Activated T-cell treated with anti-CD3 and anti-CD28 coated beads for 48 hours (primary cell): ENCODE measurements around the gene CDX4.
"Not testable (repeated sequence)": the region's sequence is repeated elsewhere in the genome, so short reads cannot be mapped to it uniquely, and the experiment has no call there.

Experiments used
- DNase-seq: peaks from one replicate; pipeline ENCODE4 v3.0.0-alpha.2; 2020; ENCODE audit warnings: low read depth

The CDX4 gene, protein sequence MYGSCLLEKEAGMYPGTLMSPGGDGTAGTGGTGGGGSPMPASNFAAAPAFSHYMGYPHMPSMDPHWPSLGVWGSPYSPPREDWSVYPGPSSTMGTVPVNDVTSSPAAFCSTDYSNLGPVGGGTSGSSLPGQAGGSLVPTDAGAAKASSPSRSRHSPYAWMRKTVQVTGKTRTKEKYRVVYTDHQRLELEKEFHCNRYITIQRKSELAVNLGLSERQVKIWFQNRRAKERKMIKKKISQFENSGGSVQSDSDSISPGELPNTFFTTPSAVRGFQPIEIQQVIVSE

DNA sequence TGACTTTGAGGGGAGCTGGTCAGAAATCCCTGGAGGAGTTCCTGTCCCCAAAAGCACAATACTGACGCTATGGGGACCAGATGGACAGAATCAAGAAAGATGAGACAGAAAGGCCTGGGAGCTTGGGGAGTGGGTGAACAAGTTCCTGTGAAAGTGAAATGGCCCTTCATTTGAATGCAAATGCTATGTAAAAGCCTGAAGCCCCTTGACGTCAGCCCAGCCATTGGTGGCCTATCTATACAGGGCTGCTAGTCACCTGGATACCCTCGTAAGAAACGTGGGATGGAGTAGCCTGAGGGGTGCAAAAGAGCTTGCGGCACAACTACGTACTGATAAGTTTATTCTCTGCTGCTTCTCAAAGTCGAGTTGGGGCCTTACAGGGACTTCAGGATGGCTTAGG is at the start of gene CDX4:
Gene CDX4, plus strand, starts transcription at position 223 of the 400 bp plus-strand sequence. CDS start 201 bp downstream, outside the sequence.
- DNase-seq: no peak

DNA sequence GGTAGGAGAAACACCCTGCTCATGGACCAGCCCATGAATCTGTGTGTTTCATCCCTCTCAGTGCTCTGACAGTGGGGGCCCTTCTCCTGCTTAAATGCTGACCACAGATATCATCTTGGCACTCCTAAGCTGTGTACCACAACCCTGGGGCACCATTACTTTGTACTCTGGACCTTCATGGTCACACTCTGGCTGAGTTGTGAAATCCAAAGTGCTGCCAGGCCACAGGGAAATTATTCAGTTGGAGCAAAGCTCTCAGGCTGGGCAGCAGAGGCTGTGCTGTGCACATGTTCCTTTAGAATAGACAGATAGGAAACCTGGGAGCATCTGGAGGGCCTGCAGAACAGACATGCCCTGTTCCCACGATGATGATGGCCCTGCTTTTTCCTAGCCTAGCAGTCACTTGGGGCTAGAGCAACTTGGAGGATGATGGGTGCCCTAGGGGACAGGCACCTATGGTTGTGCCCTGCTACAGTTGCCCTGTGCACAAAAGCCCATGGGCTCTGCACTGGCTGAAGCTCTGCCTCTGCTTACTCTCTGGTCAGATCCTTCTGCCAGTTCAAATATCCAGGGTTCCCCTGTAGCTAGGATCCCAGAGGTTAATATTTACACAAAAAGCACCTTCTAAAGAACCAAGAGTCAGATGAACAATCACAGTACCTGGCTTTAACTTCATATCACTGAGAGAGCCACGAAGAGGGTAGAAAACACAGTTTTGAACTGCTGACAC is 48.5 kb upstream of the CDX4 start:
- DNase-seq: no peak

DNA sequence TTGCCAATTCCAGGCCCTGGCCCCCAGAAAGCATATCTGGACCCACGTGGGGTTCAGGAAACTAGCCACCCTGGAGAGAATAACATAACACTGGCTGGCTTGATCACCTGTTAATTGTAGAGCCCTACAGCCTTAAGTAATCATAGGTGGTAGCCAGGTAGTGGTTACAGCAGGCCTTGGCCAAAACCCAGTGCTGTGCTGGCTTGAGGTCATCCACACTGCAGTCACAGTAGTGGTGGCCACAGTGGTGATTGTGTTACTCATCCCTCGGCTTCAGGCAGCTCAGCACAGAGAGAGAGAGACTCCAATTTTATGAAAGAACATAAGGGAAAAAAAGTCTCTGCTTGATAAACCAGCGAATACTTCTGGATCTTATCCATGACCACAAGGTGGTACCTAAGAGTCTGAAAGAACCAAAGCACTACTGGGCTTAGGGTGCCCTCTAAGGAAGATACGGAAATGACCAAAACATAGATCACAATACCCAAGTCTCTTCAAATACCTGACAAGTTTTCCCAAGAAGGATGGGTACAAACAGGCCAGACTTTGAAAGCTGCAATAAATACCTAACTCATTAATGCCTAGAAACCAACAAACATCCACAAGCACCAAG is 46.6 kb upstream of the CDX4 start:
- no peak for DNase-seq

DNA sequence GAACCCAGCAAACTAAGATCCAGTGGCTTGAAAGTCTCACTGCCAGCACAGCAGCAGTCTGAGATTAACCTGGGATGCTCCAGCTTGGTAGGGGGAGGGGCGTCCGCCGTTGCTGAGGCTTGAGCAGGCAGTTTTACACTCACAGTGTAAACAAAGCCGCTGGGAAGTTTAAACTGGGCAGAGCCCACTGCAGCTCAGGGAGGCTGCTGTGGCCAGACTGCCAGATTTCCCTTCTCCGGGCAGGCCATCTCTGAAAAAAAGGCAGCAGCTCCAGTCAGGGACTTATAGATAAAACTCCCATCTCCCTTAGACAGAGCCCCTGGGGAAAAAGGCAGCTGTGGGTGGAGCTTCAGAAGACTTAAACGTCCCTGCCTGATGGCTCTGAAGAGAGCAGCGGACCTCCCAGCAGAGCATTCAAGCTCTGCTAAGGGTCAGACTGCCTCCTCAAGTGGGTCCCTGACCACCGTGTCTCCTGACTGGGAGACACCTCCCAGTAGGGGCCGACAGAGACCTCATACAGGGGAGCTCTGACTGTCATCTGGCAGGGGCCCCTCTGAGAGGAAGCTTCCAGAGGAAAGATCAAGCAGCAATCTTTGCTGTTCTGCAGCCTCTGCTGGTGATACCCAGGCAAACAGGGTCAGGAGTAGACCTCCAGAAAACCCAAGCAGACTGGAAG is 45.1 kb upstream of the CDX4 start:
- DNase-seq: no peak

DNA sequence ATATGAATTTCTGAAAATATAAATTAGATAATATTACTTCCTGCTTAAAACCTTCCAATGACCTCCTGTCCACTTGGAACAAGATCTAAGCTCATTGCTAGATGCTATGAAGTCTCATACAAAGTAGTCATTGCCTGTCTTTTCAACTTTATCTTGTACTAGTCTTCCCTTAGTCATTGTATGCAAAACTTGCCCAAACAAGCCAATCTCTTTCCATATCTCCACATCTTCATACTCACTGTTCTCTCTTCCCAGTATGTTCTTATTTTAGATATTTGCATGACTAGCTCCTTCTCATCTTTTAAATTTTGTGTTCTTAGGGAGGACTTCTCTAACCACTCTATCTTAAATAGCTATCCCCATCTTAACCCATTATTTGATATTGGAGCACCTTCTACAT is 33.9 kb upstream of the CDX4 start:
- DNase-seq: no peak

DNA sequence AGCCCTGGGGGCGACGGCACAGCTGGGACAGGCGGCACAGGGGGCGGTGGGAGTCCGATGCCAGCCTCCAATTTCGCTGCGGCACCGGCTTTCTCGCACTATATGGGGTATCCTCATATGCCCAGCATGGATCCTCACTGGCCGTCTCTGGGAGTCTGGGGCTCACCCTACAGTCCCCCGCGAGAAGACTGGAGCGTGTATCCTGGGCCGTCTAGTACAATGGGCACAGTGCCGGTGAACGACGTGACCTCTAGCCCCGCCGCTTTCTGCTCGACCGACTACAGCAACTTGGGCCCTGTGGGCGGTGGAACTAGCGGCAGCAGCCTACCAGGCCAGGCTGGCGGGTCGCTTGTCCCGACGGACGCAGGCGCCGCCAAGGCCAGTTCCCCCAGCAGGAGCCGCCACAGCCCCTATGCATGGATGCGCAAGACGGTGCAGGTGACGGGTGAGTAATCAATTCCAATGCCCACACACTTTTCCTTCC is 500 bp downstream of the CDX4 start:
- no peak for DNase-seq

DNA sequence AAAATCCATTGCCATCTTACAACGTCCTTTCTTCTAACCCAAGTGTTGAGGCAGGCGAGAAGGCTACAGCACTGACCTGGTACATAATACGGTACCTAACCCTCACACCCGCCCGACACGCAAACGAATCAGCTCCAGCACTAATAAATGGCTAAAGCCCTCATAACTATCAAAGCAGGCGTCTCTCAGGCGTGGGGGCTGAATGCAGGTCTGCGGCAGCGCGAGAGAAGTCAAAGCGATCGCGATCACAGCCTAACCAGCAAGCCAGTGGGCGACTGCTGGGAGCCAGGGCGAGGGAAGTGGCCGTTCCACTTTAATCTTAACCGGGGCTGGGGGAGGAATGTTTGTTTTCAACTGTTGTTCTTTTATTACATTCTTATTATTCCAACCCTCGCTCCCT is 1.5 kb downstream of the CDX4 start:
- no peak for DNase-seq

DNA sequence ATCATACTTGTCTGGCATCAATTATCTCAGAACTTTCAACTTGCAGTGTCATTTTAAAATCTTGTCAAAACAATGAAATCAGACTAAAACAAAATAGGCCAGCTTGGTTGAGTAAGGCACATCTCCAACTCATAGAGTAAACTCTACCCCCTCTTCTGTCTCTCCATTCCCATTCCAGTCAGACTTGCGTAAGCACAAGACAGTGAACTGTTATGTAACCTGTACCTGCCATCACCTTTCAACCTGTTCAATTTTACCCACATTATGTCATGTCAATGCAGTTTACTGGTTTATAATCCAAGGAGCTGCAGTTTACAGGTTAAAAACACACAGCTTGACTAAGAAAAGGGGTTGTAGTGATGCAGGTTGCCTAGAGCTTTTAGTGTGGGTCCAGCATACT is 8.3 kb downstream of the CDX4 start:
- DNase-seq: no peak

DNA sequence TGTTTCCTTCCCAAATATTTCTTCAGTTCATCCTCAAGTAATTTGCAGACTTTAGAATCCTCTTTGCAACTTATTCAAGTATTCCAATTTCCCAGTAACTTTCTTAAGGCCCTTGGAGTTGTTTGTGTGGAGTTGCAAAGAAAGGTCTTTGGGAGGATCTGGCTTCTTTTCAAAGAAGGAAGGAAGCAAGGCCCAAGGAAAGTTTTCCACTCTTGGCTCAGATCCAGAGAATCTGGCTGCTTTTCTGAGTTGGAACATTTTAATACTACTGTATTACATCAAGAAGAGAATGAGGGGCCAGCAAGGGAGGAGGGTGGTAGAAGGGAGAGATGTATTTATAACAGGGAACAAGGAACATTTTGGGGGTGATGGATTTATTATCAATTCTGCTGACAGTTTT is 10.5 kb downstream of the CDX4 start:
- no peak for DNase-seq

DNA sequence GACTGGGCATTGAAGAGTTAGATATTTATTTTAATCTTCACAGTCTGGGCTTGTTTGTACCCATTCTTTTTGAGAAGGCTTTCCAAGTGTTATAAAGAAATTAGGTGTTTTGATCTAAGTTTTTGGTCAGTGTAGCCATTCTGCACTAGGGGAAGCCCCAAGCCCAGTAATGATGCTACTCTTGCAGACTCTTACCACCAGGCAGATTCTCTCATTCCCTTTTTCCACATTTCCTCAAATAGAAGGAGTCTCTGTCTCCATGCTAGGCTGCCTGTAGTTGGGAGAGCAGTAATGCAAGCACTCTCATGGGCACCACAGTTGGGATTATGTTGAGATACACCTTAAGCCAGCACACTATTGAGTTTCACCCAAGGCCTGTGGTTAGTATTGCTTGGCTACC is 21.5 kb downstream of the CDX4 start:
- DNase-seq: no peak

DNA sequence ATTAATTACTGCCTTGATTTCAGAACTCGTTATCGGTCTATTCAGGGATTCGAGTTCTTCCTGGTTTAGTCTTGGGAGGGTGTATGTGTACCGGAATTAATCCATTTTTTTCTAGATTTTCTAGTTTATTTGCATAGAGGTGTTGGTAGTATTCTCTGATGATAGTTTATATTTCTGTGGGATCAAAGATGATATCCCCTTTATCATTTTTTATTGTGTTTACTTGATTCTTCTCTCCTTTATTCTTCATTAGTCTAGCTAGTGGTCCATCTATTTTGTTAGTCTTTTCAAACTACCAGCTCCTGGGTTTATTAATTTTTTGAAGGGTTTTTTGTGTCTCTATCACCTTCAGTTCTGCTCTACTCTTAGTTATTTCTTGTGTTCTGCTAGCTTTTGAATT is 32.1 kb downstream of the CDX4 start:
- no peak for DNase-seq

DNA sequence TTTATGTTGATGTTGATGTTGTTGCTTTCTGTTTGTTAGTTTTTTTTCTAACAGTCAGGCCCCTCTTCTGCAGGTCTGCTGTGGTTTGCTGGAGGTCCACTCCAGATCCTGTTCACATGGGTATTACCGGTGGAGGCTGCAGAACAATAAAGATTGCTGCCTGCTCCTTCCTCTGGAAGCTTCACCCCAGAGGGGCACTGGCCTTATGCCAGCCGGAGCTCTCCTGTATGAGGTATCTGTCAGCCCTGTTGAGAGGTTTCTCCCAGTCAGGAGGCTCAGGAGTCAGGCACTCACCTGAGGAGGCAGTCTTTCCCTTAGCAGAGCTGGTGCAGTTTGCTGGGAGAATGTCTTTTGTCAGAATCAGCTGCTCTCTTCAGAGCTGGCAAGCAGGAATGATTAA is 34.7 kb downstream of the CDX4 start:
- DNase-seq: no peak

DNA sequence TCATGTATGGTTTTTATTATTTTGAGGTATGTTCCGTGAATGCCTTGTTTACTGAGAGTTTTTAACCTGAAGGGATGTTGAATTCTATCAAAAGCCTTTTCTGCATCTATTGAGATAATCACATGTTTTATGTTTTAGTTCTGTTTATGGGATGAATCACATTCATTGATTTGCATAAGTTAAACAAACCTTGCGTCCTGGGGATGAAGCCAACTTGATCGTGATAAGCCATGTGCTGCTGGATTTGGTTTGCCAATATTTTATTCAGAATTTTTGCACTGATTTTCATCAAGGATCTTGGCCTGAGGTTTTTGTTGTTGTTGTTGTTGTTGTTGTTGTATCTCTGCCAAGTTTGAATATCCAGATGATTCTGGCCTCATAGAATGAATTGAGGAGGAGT is 43.8 kb downstream of the CDX4 start:
- DNase-seq: no peak

DNA sequence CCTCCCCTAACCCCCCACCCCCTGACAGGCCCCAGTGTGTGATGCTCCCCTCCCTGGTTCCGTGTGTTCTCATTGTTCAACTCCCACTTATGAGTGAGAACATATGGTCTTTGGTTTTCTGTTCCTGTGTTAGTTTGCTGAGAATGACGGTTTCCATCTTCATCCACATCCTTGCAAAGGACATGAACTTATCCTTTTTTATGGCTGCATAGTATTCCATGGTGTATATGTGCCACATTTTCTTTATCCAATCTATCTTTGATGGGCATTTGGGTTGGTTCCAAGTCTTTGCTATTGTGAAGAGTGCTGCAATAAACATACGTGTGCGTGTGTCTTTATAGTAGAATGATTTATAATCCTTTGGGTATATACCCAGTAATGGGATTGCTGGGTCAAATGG is 45.3 kb downstream of the CDX4 start:
- DNase-seq: not testable (repeated sequence)
